Thyroid gland (tissue), 4 donors: Measurements from ENCODE around the gene SELL. TPM values are rescaled to one million over a fixed set of nuclear protein-coding genes. Genes with fewer than 3 reads are reported as not detected.
"Not testable (repeated sequence)": the region's sequence is repeated elsewhere in the genome, so short reads cannot be mapped to it uniquely, and the experiment has no call there.

Source experiments
- DNase-seq, 2 donors: peaks; one replicate each; pipeline ENCODE4 v3.0.0-alpha.2; 2019
- H3K27ac ChIP-seq, 3 donors: fragments of 200-600 bp; sonication (generic); 1 replicate in 2 of 3; 2 replicates in 1 of 3; pipeline ENCODE4 v1.5.1; 2016 to 2019; ENCODE audit warnings: mild to moderate bottlenecking in 1 of 3, moderate library complexity in 1 of 3
- H3K27me3 ChIP-seq: fragments of 200-600 bp; sonication (generic); one replicate; pipeline ENCODE4 v1.5.1; 2019
- H3K36me3 ChIP-seq, 2 donors: fragments of 200-600 bp; sonication (generic); one replicate each; pipeline ENCODE4 v1.5.1; 2016 to 2019
- H3K4me1 ChIP-seq, 2 donors: fragments of 200-600 bp; sonication (generic); one replicate each; pipeline ENCODE4 v1.5.1; 2017 to 2019
- H3K4me3 ChIP-seq, 3 donors: fragments of 200-600 bp; sonication (generic); replicated peaks in 1 of 3; 1 replicate in 2 of 3; 2 replicates in 1 of 3; pipeline ENCODE4 v1.5.1; 2016; ENCODE audit warnings: mild to moderate bottlenecking in 1 of 3
- H3K9me3 ChIP-seq: fragments of 200-600 bp; sonication (generic); one replicate; pipeline ENCODE4 v1.5.1; 2017
- CTCF ChIP-seq, 6 experiments: fragments of 200-600 bp in 3 of 6; fragments of 450-650 bp in 3 of 6; sonication (generic) in 3 of 6; IDR thresholded peaks; one replicate each; pipeline ENCODE4 v1.5.1; 2016 to 2019; ENCODE audit warnings: antibody characterized with exemption in 6 of 6, mild to moderate bottlenecking in 2 of 6, inconsistent platforms in 1 of 6, moderate library complexity in 1 of 6
- POLR2A ChIP-seq, 2 donors: fragments of 450-650 bp; IDR thresholded peaks; one replicate each; pipeline ENCODE4 v1.6.1; 2017; ENCODE audit warnings: antibody characterized with exemption in 2 of 2, mild to moderate bottlenecking in 2 of 2, moderate library complexity in 1 of 2
- WGBS, 2 donors: methylation state at CpG; one replicate each; pipeline ENCODE4 v1.1.5; 2017; 5-methylcytosine and 5-hydroxymethylcytosine counted together
- intact Hi-C: fragments of 100-400 bp; cut with DNase I; formaldehyde crosslinking; loops from one replicate; pipeline ENCODE4 v1.15.1; 2023
- total RNA-seq, 4 donors: library from RNA; depleted of rRNA; stranded (reverse); fragments of >200 nt; gene quantifications; one replicate each; pipeline ENCODE4 v1.2.3, GENCODE V29; 2016

The SELL gene
- total RNA-seq, 4 donors from 2014 or later: 0.45 to 4.2 (median 1.7) TPM

- Histone ChIP-seq H3K4me1 (no peaks in the 10 kb centered on the region), H3K27ac (no peak overlapping the region), H3K9me3 (no peaks in the 10 kb centered on the region), H3K36me3 (no peaks in the 10 kb centered on the region), H3K27me3 (no peaks in the 10 kb centered on the region), H3K4me3 (no peak overlapping the region)
- intact Hi-C loops: no loop called here
- no peak for DNase-seq
- whole genome bisulfite sequencing, 2 donors: 35 to 41% methylated on average over 2 of the region's 2 CpGs
- TF ChIP-seq POLR2A (IDR thresholded peaks at IDR 0.05) (no peak), CTCF (IDR thresholded peaks at IDR 0.05) (no peak)
These were observed 30.3 kb downstream of the SELL start for GRCh38 chr1:169681140-169681539.

DNA sequence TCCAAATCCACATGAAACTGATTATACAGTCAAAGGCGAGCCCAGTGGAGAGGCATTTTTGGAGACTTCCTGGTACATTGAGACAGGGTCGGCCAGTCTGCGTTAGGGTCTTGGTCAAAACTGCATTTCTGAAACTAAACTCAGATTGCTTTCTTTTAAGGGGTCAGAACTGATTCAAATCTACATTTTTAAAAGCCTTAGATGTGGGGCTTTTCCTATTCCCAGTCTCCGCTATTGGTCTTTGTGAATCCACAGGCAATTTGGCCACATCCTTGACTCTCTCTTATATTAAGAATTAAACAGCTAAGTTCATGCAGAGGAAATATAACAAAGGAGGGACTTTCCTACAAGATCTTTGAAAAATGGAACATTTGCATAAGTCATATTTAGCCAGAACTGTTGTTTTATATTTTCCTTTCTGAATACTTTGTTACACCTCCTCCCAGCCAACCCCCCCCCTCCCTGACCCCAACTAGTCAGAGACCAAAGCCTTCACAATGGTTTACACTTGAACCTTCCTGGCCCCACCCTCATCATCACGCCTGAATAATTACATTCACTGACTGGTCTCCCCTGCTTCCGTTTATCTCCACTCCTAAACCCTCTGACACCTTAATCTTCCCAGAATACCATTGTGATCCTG is 30.9 kb downstream of the SELL start:
- no peaks in the 10 kb centered on the region for H3K4me1 ChIP-seq
- H3K27me3 ChIP-seq: no peaks in the 10 kb centered on the region
- 60% methylated on average over 6 of the region's 6 CpGs for WGBS, 2 donors
- intact Hi-C loops: no loop called here
- no peak overlapping the region for H3K4me3 ChIP-seq
- TF ChIP-seq CTCF (IDR thresholded peaks at IDR 0.05): no peak
- no peak for TF ChIP-seq POLR2A (IDR thresholded peaks at IDR 0.05)
- no peak overlapping the region for H3K27ac ChIP-seq
- H3K36me3 ChIP-seq: no peaks in the 10 kb centered on the region
- H3K9me3 ChIP-seq: no peaks in the 10 kb centered on the region
- no peak for DNase-seq

DNA sequence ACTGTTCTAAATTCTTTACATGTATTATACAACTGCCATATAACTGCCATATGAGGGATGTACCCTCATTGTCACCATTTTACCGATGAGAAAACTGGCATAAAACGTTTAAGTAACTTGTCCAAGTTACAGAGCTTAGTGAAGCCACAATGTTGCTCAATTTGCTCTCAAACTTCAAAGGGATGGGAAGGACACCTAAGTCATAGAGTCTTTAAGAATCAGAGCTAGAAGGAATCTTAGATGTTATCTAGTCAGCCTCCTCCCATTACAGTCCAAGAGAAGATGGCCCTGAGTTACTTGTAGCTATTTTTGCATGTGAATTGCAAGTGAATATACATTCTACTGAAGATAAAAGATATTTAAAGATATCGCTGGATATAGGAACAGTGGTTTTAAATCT is 31.7 kb downstream of the SELL start:
- intact Hi-C loops: no loop called here
- WGBS, 2 donors: 83% methylated on average over 3 of the region's 3 CpGs
- DNase-seq: no peak
- Histone ChIP-seq H3K27ac (no peak overlapping the region), H3K4me3 (no peak overlapping the region), H3K4me1 (no peaks in the 10 kb centered on the region), H3K9me3 (no peaks in the 10 kb centered on the region), H3K27me3 (no peaks in the 10 kb centered on the region), H3K36me3 (no peaks in the 10 kb centered on the region)
- TF ChIP-seq CTCF (IDR thresholded peaks at IDR 0.05) (no peak), POLR2A (IDR thresholded peaks at IDR 0.05) (no peak)

GRCh38 chr1:169676001-169676400 is 35.4 kb downstream of the SELL start:
- H3K4me1 ChIP-seq: no peaks in the 10 kb centered on the region
- H3K27ac ChIP-seq: no peak overlapping the region
- no peaks in the 10 kb centered on the region for H3K27me3 ChIP-seq
- WGBS, 2 donors: 52 to 66% methylated on average over 2 of the region's 2 CpGs
- H3K36me3 ChIP-seq: no peaks in the 10 kb centered on the region
- TF ChIP-seq CTCF (IDR thresholded peaks at IDR 0.05) (no peak), POLR2A (IDR thresholded peaks at IDR 0.05) (no peak)
- H3K9me3 ChIP-seq: no peaks in the 10 kb centered on the region
- no peak overlapping the region for H3K4me3 ChIP-seq
- DNase-seq: no peak
- intact Hi-C loops: no loop called here

DNA sequence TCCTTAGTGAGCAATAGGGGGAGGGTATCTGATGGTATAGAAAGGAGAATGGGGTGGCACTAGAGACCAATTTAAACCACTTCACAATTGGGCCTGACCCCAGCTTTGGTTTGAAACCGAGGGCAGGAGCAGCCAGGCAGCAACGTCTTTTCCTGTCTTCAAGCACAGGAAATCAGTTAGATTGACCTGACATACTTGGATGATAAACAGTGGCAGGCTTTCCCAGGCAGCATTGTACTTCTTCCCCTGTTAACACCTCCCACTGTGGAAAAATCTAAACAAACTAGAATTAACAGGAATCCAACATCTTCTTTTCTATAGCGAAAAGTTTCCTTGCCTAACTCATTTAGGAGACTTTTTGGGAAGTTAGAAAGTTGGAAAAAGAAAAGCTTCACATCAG is 40.6 kb downstream of the SELL start:
- Histone ChIP-seq H3K4me3 (no peak overlapping the region), H3K27me3 (no peaks in the 10 kb centered on the region), H3K36me3 (no peaks in the 10 kb centered on the region), H3K9me3 (no peaks in the 10 kb centered on the region), H3K4me1 (no peaks in the 10 kb centered on the region), H3K27ac (no peak overlapping the region)
- no peak for TF ChIP-seq POLR2A (IDR thresholded peaks at IDR 0.05)
- TF ChIP-seq CTCF (IDR thresholded peaks at IDR 0.05): no peak
- WGBS, 2 donors: 27 to 37% methylated on average over 3 of the region's 3 CpGs
- intact Hi-C loops: no loop called here
- DNase-seq: no peak

- H3K27me3 ChIP-seq, H3K4me1 ChIP-seq, intact Hi-C loops, H3K4me3 ChIP-seq, H3K27ac ChIP-seq, H3K9me3 ChIP-seq, H3K36me3 ChIP-seq, DNase-seq: not testable (repeated sequence)
- 98 to 99% methylated on average over 3 of the region's 3 CpGs for WGBS, 2 donors
These were observed 41.2 kb downstream of the SELL start for GRCh38 chr1:169670244-169670643.

- H3K4me1 ChIP-seq, H3K9me3 ChIP-seq, intact Hi-C loops, H3K4me3 ChIP-seq, H3K36me3 ChIP-seq, DNase-seq, H3K27ac ChIP-seq, H3K27me3 ChIP-seq: not testable (repeated sequence)
- WGBS, 2 donors: 88 to 92% methylated on average over 13 to 17 of the region's 28 CpGs
These were observed 43.5 kb downstream of the SELL start for GRCh38 chr1:169667699-169668596.
